Osteocyte (in vitro differentiated cells): ENCODE results near the gene C1orf56. TPM values are rescaled to one million over a fixed set of nuclear protein-coding genes. Genes with fewer than 3 reads are reported as not detected.
A peak's percentile ranks its signal among the peaks of the same experiment; 100 is the strongest.

Experiments
- DNase-seq: peaks from one replicate; pipeline ENCODE4 v3.0.0; 2021; ENCODE audit warnings: mixed read lengths; ENCODE audit not compliant: unreplicated experiment; ENCODE audit errors: extremely low spot score
- H3K27ac Mint-ChIP-seq: one replicate; pipeline ENCODE4 v1.8.0; 2021; ENCODE audit warnings: mild to moderate bottlenecking, mixed read lengths; ENCODE audit not compliant: unreplicated experiment
- H3K27me3 Mint-ChIP-seq: one replicate; pipeline ENCODE4 v1.8.0; 2021; ENCODE audit warnings: mixed read lengths; ENCODE audit not compliant: unreplicated experiment
- H3K36me3 Mint-ChIP-seq: one replicate; pipeline ENCODE4 v1.8.0; 2021; ENCODE audit warnings: mixed read lengths; ENCODE audit not compliant: unreplicated experiment
- H3K4me1 Mint-ChIP-seq: one replicate; pipeline ENCODE4 v1.8.0; 2021; ENCODE audit warnings: mixed read lengths; ENCODE audit not compliant: unreplicated experiment
- H3K4me3 Mint-ChIP-seq: one replicate; pipeline ENCODE4 v1.8.0; 2021; ENCODE audit warnings: mild to moderate bottlenecking, moderate library complexity, mixed read lengths; ENCODE audit not compliant: unreplicated experiment
- H3K9me3 Mint-ChIP-seq: one replicate; pipeline ENCODE4 v1.8.0; 2021; ENCODE audit warnings: mixed read lengths; ENCODE audit not compliant: unreplicated experiment
- CTCF ChIP-seq: fragments of 200-600 bp; sonication (generic); IDR thresholded peaks from 2 replicates; pipeline ENCODE4 v1.5.0; 2021; ENCODE audit warnings: antibody characterized with exemption, mild to moderate bottlenecking, moderate library complexity
- total RNA-seq: library from RNA; stranded (reverse); gene quantifications from 2 replicates; pipeline ENCODE4 v1.2.1, GENCODE V29; 2021

C1orf56 gene
- total RNA-seq, 1 donor from 2014 or later: 5.2 TPM

DNA sequence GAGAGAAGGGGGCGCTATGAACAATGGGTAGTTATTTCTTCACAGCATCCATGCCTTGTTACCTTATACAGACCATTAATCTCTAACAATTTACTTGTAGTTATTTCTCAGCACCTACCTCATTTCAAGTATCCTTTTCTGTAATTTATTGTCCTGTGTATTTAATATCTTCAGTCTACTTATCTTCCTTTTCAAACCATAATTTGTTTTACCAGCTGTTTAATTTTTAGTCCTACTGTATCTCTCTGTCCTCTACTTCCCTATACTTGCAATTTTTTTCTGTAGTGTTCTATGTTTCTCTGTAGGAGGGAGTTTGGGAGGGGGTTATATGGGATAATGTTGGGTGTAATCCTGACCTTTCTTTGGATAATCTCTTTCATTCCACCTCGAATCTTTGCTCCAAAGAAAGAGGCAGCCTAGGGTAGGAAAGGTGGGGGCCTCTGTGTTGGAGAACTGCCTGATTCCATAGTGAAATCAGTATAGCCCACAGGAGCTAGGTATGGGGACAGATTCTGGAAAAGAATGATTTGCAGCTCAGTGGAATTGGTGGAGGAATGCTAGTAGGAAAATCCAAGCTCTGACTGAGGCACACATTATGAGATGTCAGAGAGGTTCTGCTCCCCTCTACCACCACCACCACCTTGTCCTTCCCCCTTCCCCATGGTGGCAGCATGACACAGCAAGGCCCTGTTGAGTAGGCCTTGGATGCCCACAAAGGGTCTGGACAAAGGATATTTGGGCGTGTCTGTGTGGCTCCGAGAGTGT lies 13.3 kb downstream of the C1orf56 start:
- no peak for TF ChIP-seq CTCF
- H3K27ac Mint-ChIP-seq: peak overlapping the region; percentile 88

GRCh38 chr1:151061704-151062103 lies 14.2 kb downstream of the C1orf56 start:
- Mint-ChIP-seq H3K27me3 (no peaks in the 10 kb centered on the region), H3K4me3 (peak overlapping the region; percentile 83), H3K9me3 (no peaks in the 10 kb centered on the region), H3K36me3 (peaks cover 12% of the 10 kb centered on the region), H3K27ac (peak overlapping the region; percentile 88), H3K4me1 (peaks cover 53% of the 10 kb centered on the region)
- no peak for TF ChIP-seq CTCF
- no peak for DNase-seq

More for the DNA sequence above, 13.3 kb downstream of the C1orf56 start:
- Mint-ChIP-seq H3K36me3 (peaks cover 13% of the 10 kb centered on the region), H3K4me1 (peaks cover 62% of the 10 kb centered on the region), H3K9me3 (no peaks in the 10 kb centered on the region), H3K4me3 (peak overlapping the region; percentile 83), H3K27me3 (no peaks in the 10 kb centered on the region)
- DNase-seq: no peak

GRCh38 chr1:151062741-151063371 lies 15.3 kb downstream of the C1orf56 start:
- peak overlapping the region; percentile 78 for H3K27ac Mint-ChIP-seq

GRCh38 chr1:151065089-151065645 lies 17.6 kb downstream of the C1orf56 start:
- peak overlapping the region; percentile 58 for H3K27ac Mint-ChIP-seq
- H3K4me3 Mint-ChIP-seq: no peak overlapping the region
- no peaks in the 10 kb centered on the region for H3K9me3 Mint-ChIP-seq
- peaks cover 37% of the 10 kb centered on the region for H3K4me1 Mint-ChIP-seq
- no peaks in the 10 kb centered on the region for H3K27me3 Mint-ChIP-seq
- no peak for TF ChIP-seq CTCF
- DNase-seq: no peak
- peaks cover 12% of the 10 kb centered on the region for H3K36me3 Mint-ChIP-seq

More at GRCh38 chr1:151062741-151063371, 15.3 kb downstream of the C1orf56 start:
- no peak for TF ChIP-seq CTCF
- peak overlapping the region; percentile 83 for H3K4me3 Mint-ChIP-seq
- no peaks in the 10 kb centered on the region for H3K9me3 Mint-ChIP-seq
- H3K36me3 Mint-ChIP-seq: peaks cover 4% of the 10 kb centered on the region
- no peaks in the 10 kb centered on the region for H3K27me3 Mint-ChIP-seq
- H3K4me1 Mint-ChIP-seq: peaks cover 42% of the 10 kb centered on the region
- DNase-seq: no peak

DNA sequence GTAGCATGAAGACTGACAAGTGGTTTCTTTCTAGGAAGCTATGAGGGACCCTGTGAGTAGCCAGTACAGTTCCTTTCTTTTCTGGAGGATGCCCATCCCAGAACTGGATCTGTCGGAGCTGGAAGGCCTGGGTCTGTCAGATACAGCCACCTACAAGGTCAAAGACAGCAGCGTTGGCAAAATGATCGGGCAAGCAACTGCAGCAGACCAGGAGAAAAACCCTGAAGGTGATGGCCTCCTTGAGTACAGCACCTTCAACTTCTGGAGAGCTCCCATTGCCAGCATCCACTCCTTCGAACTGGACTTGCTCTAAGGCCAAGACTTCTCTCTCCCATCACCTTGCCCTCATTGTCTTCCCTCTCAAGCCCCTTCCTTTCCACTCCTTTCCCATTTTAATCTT lies 19.6 kb downstream of the C1orf56 start:
- Mint-ChIP-seq H3K9me3 (no peaks in the 10 kb centered on the region), H3K4me3 (no peak overlapping the region), H3K36me3 (peaks cover 12% of the 10 kb centered on the region), H3K27me3 (no peaks in the 10 kb centered on the region), H3K27ac (no peak overlapping the region), H3K4me1 (peaks cover 30% of the 10 kb centered on the region)
- TF ChIP-seq CTCF: no peak
- DNase-seq: no peak
